HEK293 (cell line): Measurements from ENCODE around the gene ARHGAP35.
A peak's percentile ranks its signal among the peaks of the same experiment; 100 is the strongest.

Experiments used
- ATF2 ChIP-seq: fragments of 450-650 bp; formaldehyde crosslinking; IDR thresholded peaks from 2 replicates; pipeline ENCODE4 v1.5.1; 2016; ENCODE audit warnings: missing biosample characterization, missing genetic modification characterization, low read depth
- EGR2 ChIP-seq: fragments of 450-650 bp; formaldehyde crosslinking; IDR thresholded peaks from 2 replicates; pipeline ENCODE4 v1.5.1; 2016; ENCODE audit warnings: low read depth, missing biosample characterization, missing genetic modification characterization
- GLIS1 ChIP-seq: fragments of 450-650 bp; formaldehyde crosslinking; IDR thresholded peaks from 2 replicates; pipeline ENCODE4 v1.5.1; 2016; ENCODE audit warnings: missing biosample characterization, missing genetic modification characterization
- PRDM2 ChIP-seq: fragments of 450-650 bp; formaldehyde crosslinking; IDR thresholded peaks from 2 replicates; pipeline ENCODE4 v1.5.1; 2016; ENCODE audit warnings: missing biosample characterization, missing genetic modification characterization, borderline replicate concordance
- SP2 ChIP-seq: fragments of 450-650 bp; formaldehyde crosslinking; IDR thresholded peaks from 2 replicates; pipeline ENCODE4 v1.5.1; 2016; ENCODE audit warnings: missing biosample characterization, missing genetic modification characterization
- SP7 ChIP-seq: fragments of 450-650 bp; formaldehyde crosslinking; IDR thresholded peaks from 2 replicates; pipeline ENCODE4 v1.5.1; 2016; ENCODE audit warnings: missing biosample characterization, missing genetic modification characterization
- ZBTB10 ChIP-seq: fragments of 450-650 bp; formaldehyde crosslinking; IDR thresholded peaks from 2 replicates; pipeline ENCODE4 v1.5.1; 2016; ENCODE audit warnings: missing biosample characterization, missing genetic modification characterization
- ZBTB20 ChIP-seq: fragments of 450-650 bp; formaldehyde crosslinking; IDR thresholded peaks from 2 replicates; pipeline ENCODE4 v1.5.1; 2016; ENCODE audit warnings: missing biosample characterization, missing genetic modification characterization
- ZBTB48 ChIP-seq: fragments of 450-650 bp; formaldehyde crosslinking; IDR thresholded peaks from 2 replicates; pipeline ENCODE4 v1.5.1; 2016; ENCODE audit warnings: missing biosample characterization, missing genetic modification characterization
- ZFHX2 ChIP-seq: fragments of 450-650 bp; formaldehyde crosslinking; conservative IDR thresholded peaks from 2 replicates; pipeline ENCODE4 v1.5.1; 2016; ENCODE audit warnings: missing biosample characterization, missing genetic modification characterization
- ZFP37 ChIP-seq: fragments of 450-650 bp; formaldehyde crosslinking; IDR thresholded peaks from 2 replicates; pipeline ENCODE4 v1.5.1; 2016; ENCODE audit warnings: missing biosample characterization, missing genetic modification characterization
- ZNF114 ChIP-seq: fragments of 450-650 bp; formaldehyde crosslinking; IDR thresholded peaks from 2 replicates; pipeline ENCODE4 v1.5.0; 2017; ENCODE audit warnings: missing biosample characterization, missing genetic modification characterization
- ZNF133 ChIP-seq: fragments of 450-650 bp; formaldehyde crosslinking; IDR thresholded peaks from 2 replicates; pipeline ENCODE4 v1.5.1; 2016; ENCODE audit warnings: missing biosample characterization, missing genetic modification characterization
- ZNF155 ChIP-seq: fragments of 450-650 bp; formaldehyde crosslinking; IDR thresholded peaks from 2 replicates; pipeline ENCODE4 v1.5.1; 2016; ENCODE audit warnings: missing biosample characterization, missing genetic modification characterization
- ZNF174 ChIP-seq: fragments of 450-650 bp; formaldehyde crosslinking; IDR thresholded peaks from 2 replicates; pipeline ENCODE4 v1.5.0; 2017; ENCODE audit warnings: missing biosample characterization, mild to moderate bottlenecking, missing genetic modification characterization
- ZNF175 ChIP-seq: fragments of 450-650 bp; formaldehyde crosslinking; IDR thresholded peaks from 2 replicates; pipeline ENCODE4 v1.5.1; 2016; ENCODE audit warnings: missing biosample characterization, missing genetic modification characterization
- ZNF24 ChIP-seq: fragments of 450-650 bp; formaldehyde crosslinking; IDR thresholded peaks from 2 replicates; pipeline ENCODE4 v1.5.1; 2016; ENCODE audit warnings: missing biosample characterization, missing genetic modification characterization
- ZNF26 ChIP-seq: fragments of 450-650 bp; formaldehyde crosslinking; IDR thresholded peaks from 2 replicates; pipeline ENCODE4 v1.5.1; 2016; ENCODE audit warnings: missing biosample characterization, missing genetic modification characterization
- ZNF311 ChIP-seq: fragments of 450-650 bp; formaldehyde crosslinking; IDR thresholded peaks from 2 replicates; pipeline ENCODE4 v1.5.1; 2017; ENCODE audit warnings: missing biosample characterization, missing genetic modification characterization, borderline replicate concordance
- ZNF324 ChIP-seq: fragments of 450-650 bp; formaldehyde crosslinking; IDR thresholded peaks from 2 replicates; pipeline ENCODE4 v1.5.1; 2016; ENCODE audit warnings: missing biosample characterization, missing genetic modification characterization
- ZNF366 ChIP-seq: fragments of 450-650 bp; formaldehyde crosslinking; conservative IDR thresholded peaks from 2 replicates; pipeline ENCODE4 v1.5.1; 2016; ENCODE audit warnings: missing biosample characterization, missing genetic modification characterization
- ZNF37A ChIP-seq: fragments of 450-650 bp; IDR thresholded peaks from 2 replicates; pipeline ENCODE4 v1.5.1; 2018; ENCODE audit warnings: missing biosample characterization, missing genetic modification characterization
- ZNF391 ChIP-seq: fragments of 450-650 bp; formaldehyde crosslinking; IDR thresholded peaks from 2 replicates; pipeline ENCODE4 v1.5.1; 2016; ENCODE audit warnings: low read depth, missing biosample characterization, missing genetic modification characterization, borderline replicate concordance
- ZNF560 ChIP-seq: fragments of 450-650 bp; formaldehyde crosslinking; IDR thresholded peaks from 2 replicates; pipeline ENCODE4 v1.5.1; 2017; ENCODE audit warnings: missing biosample characterization, missing genetic modification characterization, borderline replicate concordance
- ZNF621 ChIP-seq: fragments of 450-650 bp; formaldehyde crosslinking; IDR thresholded peaks from 2 replicates; pipeline ENCODE4 v1.5.1; 2017; ENCODE audit warnings: missing biosample characterization, missing genetic modification characterization
- ZNF76 ChIP-seq: fragments of 450-650 bp; formaldehyde crosslinking; IDR thresholded peaks from 2 replicates; pipeline ENCODE4; 2016; ENCODE audit warnings: low read depth, missing biosample characterization, missing genetic modification characterization, borderline replicate concordance
- ZNF791 ChIP-seq: fragments of 450-650 bp; formaldehyde crosslinking; IDR thresholded peaks from 2 replicates; pipeline ENCODE4 v1.5.1; 2016; ENCODE audit warnings: missing biosample characterization, missing genetic modification characterization

ARHGAP35 gene

GRCh38 chr19:46812977-46813838 lies 47.6 kb upstream of the ARHGAP35 start (continued):
- no peak for TF ChIP-seq PRDM2 (tag by site-specific recombination)
- TF ChIP-seq ZNF324 (tag by site-specific recombination) = no peak
- no peak for TF ChIP-seq ATF2 (tag by site-specific recombination)
- no peak for TF ChIP-seq GLIS1 (tag by site-specific recombination)
- TF ChIP-seq ZBTB10 (tag by site-specific recombination) = no peak
- TF ChIP-seq ZNF26 (tag by site-specific recombination) = no peak
- TF ChIP-seq ZNF174 (tag by site-specific recombination) = no peak
- TF ChIP-seq SP7 = peak; percentile 40; the same call in 1 of the 2 replicates
- no peak for TF ChIP-seq ZNF37A (tag by site-specific recombination)
- peak; percentile 93 for TF ChIP-seq ZFHX2
- no peak for TF ChIP-seq ZNF621 (tag by site-specific recombination)
- TF ChIP-seq ZNF114 (tag by site-specific recombination) = no peak
- no peak for TF ChIP-seq ZFP37
- no peak for TF ChIP-seq ZNF133
- TF ChIP-seq ZNF366 = 0 out of 2 replicates have a peak, but pooled peaks have one; percentile 63
- no peak for TF ChIP-seq ZNF155 (tag by site-specific recombination)
- TF ChIP-seq SP2 = no peak
- no peak for TF ChIP-seq ZNF175
- peak; percentile 17; the same call in 1 of the 2 replicates for TF ChIP-seq ZBTB20 (tag by site-specific recombination)
- TF ChIP-seq ZNF76 = no peak
- TF ChIP-seq ZNF311 = no peak
- TF ChIP-seq ZNF24 (tag by site-specific recombination) = no peak
- TF ChIP-seq ZNF791 (tag by site-specific recombination) = peak; percentile 69; the same call in 1 of the 2 replicates
- TF ChIP-seq ZNF391 (tag by site-specific recombination) = no peak
- TF ChIP-seq EGR2 (tag by site-specific recombination) = peak; percentile 94
- TF ChIP-seq ZBTB48 (tag by site-specific recombination) = no peak
- TF ChIP-seq ZNF560 (tag by site-specific recombination) = no peak
